ENCODE results near the gene KCNH1.
"Not testable (repeated sequence)": the region's sequence is repeated elsewhere in the genome, so short reads cannot be mapped to it uniquely, and the experiment has no call there.

KCNH1 gene

DNA sequence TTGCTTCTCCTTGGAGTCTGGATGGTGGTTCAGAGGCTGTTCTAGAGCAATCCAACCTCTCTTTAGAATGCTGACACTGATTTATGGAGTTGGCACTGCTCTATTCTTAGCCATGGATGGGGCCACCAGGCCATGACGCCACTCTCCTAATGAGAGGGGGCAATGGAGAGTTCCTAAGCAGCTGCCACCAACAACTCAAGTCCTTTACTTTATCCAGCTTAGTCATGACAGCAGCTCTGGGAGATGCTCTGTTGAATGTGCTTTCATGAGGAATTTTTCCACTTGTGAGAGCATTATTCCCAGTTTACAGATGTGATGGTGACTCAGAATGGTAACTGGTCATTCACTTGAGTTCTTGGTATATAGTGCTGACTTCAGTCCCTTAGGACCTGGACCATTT is 438.9 kb downstream of the KCNH1 start:
- DNase-seq (ENCODE audit: extremely low read depth in 1 of 2, low read depth in 1 of 2), result no peak

DNA sequence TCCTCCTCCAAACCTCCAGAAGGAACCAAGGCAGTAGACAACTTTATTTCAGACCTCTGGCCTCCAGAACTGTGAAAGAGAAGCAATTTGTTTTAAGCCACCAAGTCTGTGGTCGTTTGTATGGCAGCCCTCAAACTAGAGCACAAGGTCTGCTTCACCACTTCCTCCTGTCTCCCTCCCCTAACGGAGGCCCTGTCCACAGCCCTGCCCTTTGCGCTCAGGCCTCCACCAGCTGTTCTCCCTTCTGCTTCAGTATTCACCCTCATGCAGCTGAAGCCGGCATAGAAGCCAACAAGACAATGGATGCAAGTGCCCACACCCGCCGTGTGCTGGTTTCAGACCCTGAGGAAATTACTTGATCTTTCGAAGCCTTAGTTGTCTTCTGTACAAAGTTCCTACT is 441.2 kb downstream of the KCNH1 start:
- no peak for DNase-seq (ENCODE audit: extremely low read depth in 1 of 2, low read depth in 1 of 2)

DNA sequence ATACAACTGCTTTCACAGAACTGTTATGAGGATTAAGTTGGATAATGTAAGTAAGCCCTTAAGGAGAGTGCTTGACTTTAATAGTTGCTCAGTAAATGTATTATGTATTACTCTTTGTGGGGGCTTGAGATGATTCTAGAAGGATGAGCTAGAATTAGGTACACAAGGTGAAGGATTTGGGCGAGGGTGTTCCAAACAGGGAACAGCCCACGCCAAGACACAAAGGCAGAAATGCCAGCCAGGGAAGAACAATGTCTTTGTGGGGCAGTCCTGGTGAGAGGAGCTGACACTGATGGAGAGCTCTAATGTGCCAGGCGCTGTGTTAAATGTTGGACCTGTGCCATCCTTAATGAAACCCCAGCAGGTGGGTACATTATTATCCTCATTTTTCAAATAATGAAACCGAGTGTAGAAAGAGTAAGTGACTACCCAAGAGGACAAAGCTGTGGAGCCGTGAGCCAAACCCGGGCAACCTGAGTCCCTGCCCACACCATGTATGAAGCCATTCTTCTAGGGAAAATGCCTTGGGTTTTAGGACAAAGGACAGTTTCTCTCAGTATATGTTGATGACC is 442.8 kb downstream of the KCNH1 start:
- DNase-seq (ENCODE audit: extremely low read depth in 1 of 2, low read depth in 1 of 2), result no peak

DNA sequence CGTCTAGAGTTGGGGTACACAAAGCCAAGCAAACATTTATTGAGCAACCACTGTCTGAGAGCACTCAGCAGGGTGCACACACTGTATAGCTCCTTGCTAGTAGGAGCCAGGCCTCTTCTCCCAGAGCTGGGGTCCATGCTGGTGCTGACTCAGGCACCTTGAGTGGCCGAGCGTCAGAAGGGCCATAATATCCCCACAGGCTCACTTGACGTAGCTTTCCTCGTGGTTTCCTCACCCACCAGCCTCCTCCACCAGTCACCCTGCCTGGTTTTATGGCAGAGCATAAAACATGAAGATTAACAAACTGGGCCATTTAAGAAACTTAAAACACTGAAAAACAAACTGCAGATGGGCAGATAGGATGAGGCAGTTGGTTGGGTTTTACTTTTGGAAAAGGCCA is 443.7 kb downstream of the KCNH1 start:
- no peak for DNase-seq (ENCODE audit: extremely low read depth in 1 of 2, low read depth in 1 of 2)

DNA sequence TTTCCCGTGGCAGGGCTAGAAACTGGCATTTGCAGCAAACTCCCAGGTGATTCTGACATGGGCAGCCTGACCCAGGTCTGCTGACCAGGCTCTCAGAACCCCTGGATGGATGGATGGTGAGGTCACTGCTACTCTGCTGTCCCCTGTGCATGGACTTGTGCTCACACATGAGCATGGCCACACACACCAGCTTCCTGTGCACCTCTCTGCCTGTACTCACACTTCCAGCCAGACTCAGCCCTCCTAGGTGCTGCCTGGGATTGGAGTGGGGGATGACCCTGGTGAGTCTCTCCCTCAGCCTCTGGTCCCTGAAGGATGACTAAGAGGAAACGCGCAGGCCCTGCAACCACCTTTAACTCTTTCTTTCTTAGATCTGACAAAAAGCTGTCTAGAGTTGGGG is 444.1 kb downstream of the KCNH1 start:
- no peak for DNase-seq (ENCODE audit: extremely low read depth in 1 of 2, low read depth in 1 of 2)

DNA sequence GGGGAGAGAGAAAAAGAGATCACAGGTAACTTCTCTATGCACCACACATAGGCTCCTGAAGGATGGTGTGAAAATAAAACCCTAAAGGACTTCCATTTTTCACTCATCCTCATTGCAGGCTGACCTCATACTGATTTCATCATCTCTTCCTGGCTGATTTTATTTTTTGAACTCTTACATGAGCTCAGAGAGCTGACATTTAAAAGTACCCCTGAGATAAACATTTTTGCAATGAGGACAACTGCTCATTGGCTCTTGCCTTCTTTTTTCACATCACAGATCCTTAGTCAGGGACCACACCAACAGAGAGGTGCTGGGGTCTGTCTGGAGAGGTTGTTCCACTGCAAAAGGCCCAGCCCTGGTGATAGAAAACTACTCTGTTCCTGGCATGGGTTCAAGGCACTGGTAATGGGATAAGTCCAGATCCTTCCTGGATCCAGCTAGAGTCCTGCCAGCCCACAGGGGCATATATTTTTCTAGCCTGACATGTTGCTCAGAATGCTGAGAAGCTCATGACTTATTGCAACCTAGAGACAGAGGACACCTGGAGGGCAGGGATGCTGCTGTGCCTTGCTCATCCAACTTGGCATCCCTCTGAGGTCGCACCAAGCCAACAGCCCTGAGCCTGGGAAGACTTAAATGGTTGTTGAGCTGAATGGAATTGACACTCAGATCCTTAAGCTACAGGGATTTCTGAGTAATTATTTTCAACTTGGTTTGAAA is 445.3 kb downstream of the KCNH1 start:
- no peak for DNase-seq (ENCODE audit: extremely low read depth in 1 of 2, low read depth in 1 of 2)

DNA sequence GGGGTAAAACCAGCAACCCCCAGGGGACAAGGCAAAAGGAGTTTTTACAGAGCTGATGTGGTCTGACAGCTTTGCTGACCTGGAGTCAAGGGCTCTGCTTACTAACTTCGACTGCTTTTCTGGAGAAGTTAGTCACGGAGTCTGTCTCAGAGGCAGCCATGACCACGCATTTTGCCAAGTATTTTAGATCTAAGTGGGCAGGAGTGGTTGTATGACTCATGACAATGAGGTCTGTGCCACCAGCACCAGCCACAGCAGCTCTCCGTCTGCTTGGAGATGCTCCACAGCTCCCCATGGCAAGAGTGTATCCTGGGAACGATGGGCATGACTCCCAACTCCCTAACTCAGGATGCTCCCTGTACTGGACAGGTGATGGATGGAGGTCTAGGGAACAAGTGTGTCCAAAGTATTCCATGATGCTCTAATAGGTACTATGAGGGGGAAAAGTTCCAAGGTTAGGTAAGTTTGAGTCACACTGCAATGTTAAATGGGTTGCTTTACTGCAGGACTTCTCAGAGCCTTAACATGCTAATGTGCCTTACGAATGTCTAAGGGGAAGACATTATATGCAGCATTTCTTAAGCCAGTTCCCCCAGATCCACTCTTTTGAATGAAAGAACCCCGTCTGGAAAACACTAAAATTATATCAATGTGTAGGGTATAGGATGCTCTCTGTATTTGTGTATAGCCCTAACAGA is 446.2 kb downstream of the KCNH1 start:
- no peak for DNase-seq (ENCODE audit: extremely low read depth in 1 of 2, low read depth in 1 of 2)

DNA sequence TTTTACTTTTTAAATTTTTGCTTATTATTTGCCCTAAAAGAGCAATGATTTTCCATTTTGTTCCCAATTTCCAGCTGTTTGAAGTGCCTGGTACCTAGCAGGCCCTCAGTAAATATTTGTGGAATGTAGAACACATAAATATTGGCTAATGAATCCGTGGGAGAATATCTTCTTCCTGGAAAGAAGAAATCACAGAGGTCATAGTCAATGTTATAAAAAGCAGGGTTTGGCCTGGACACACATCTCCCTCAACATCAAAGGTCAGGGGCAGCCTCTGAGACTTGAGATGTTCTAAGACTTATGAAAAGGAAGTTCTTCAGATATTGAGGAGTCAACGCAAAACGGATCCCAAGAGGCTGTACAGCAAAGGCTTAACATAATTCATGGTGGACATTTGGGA is 447.1 kb downstream of the KCNH1 start:
- no peak for DNase-seq (ENCODE audit: extremely low read depth in 1 of 2, low read depth in 1 of 2)

DNA sequence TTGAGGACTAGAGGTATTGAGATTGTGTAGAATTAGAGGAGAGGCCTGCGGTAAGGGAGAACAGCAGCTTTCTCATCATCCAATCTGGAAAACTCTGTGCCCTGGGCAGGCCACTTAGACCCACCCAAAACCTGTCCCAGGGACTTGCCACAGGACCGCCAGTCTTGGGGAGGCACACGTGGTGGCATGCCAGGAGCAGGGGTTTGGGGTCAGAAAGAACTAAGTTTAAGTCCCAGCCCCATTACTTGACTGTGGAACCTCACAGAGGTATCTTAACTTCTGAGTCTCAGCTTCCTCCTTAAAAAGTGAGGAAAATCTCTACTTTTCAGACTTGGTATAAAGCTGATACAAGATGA is 448.7 kb downstream of the KCNH1 start:
- DNase-seq (ENCODE audit: extremely low read depth in 1 of 2, low read depth in 1 of 2), result no peak

DNA sequence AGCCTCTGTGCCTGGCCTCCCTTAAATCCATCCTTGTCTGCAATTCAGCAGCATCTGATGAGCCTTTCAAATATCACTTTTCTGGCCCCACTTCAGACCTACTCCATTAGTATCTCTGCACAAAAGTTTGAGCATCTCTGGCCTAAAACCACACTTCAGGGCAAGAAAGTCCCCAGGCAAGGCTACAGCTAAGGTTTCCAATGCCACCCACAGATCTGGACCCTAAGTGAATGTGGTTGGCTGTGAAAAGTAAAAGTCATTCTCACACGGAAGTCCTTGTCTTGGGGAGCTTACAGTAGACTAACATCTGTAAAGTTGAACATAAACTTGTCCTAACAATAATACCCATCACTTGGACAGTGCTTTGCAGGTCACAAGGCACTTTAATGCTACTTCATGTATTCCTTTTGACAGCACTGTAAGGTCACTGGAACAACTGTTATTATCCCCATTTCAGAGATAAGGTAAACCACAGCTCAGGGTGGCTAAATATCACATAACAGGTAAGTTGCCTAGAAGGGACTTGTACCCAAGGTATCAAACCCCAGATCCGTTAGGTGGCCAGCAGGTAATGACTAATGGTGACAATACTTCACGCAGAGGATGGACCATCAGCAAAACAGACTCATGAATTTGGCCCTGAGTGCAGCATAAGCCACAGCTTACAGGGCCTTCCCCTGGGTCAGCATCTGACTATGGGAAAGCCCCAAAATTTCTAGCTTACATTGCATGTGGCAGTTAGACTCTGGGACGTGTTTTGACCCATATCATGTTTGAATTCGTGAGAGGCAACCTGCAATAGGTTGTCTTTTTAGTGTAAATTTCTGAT is 449.3 kb downstream of the KCNH1 start:
- DNase-seq (ENCODE audit: extremely low read depth in 1 of 2, low read depth in 1 of 2), result no peak

DNA sequence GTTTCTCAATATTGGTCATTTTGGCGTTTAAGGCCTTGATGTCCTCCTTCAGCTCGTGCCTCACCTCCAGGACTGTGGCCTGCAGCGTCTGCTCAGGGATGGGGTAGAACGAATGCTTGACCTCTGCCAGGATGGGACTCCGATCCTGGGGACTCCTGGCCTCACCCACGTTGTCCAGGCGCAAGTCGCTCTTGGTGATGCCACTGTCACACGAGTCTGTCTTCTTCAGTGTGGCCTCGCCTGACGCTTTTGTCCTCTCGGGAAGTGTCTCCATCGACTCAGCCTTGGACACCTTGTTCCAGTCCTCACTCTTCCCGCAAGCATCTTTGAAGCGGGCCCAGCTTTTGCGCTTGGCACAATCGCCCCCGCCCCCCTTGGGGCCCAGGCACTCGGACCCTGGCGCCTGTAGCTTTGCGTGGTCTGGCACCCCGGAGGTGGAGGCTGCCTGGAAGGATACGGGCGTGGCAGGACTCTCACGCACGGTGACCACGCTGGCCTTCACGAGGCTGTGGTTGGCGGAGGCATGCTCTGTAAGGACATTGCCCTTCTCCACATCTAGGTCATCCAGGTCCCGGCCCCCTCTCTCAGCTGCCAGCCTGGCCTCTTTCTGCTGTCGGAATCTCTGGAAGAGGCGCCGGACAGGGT is 450.4 kb downstream of the KCNH1 start:
- no peak for DNase-seq (ENCODE audit: extremely low read depth in 1 of 2, low read depth in 1 of 2)

DNA sequence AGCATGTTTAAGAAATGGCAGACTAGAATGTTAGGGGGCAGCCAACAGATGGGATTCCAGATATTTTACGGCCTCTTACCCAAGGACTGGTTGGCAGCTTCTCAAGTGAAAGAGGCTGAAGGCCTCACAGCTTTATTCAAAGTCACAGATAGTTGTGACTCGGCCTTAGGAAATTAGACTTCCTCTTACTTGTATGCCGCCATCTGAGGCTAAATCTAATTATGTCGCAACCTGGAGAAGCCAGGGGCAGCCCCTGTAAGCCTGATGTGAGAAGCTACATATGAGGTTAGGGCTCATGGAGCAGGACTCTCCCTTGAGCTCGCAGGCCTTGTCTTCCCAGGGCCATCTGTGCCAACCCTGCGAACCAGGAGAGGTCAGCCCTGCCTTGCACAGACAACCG is 452.8 kb downstream of the KCNH1 start:
- DNase-seq (ENCODE audit: extremely low read depth in 1 of 2, low read depth in 1 of 2), result no peak

DNA sequence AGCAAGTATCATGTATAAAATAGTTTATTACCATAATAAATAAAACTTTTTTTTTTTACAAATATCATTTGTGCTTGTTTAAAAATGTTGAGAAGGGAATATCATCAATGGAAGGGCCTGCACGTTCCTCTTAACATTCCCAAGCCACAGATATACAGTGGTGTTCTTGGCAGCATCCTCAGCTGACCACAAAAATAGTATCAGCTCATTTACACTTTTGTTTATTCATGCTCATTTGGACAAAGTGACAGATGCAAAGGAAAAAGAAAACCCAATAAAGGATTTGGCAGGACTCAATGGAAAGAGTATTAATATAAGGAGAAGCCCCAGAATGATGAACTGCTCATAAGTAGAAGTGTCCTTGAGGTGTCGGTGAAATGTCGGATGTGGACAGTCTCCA is 455.6 kb downstream of the KCNH1 start:
- DNase-seq (ENCODE audit: extremely low read depth in 1 of 2, low read depth in 1 of 2), result no peak

DNA sequence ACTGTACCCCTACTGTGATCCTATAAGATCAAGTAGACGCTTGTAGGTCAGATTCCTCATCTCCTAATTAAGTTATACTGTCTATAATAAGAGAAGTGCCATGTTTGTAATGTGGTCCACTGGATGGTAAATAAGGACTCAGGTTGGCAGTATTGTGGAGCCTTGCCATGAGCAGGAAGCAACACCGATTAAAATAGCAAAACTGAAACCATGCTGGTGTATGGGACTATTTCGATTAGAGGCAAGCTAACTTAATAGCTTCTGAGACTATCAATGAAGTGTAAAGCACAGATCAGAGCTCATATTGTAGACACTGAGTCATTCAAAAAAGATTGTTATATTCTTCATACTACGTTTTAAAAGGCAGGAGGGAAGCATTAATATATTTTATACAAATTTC is 456.4 kb downstream of the KCNH1 start:
- DNase-seq (ENCODE audit: extremely low read depth in 1 of 2, low read depth in 1 of 2), result no peak

DNA sequence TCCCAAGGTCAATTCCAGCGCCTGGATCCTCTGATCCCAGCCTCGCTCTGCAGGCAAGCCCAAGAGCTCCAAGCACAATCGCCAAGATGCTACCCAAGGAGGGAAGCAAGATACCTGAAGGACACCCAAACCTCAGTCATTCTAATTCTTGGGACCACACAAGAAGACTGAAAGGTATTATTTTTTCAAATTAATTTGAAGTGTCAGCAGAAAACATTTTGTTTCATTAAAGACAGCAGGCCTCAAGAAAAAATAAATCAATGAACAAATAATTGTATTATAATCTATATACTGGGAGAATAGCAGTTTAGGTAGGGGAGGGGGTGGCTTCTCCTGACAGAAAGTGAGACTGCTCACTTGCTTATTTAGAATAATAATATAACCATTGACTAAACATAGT is 457.4 kb downstream of the KCNH1 start:
- DNase-seq (ENCODE audit: extremely low read depth in 1 of 2, low read depth in 1 of 2), result no peak

DNA sequence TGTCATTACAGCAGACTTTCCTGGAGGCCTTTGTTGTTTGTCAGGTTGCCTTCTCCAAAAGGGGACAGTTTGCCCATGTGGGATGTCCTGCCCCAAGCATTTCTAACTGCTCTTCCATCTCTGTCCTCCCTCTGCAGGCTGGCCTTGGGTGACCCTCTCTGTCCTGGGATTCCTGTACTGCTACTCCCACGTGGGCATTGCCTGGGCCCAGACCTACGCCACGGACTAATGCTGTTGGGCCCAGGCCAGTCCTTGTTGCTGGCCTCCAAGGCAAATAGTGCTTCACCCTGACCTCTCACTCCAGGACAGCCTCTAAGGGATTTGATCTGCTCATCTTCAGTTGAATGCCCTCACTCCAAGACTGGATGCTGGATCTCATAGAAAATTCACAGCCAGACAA is 459.8 kb downstream of the KCNH1 start:
- DNase-seq (ENCODE audit: extremely low read depth in 1 of 2, low read depth in 1 of 2), result no peak

DNA sequence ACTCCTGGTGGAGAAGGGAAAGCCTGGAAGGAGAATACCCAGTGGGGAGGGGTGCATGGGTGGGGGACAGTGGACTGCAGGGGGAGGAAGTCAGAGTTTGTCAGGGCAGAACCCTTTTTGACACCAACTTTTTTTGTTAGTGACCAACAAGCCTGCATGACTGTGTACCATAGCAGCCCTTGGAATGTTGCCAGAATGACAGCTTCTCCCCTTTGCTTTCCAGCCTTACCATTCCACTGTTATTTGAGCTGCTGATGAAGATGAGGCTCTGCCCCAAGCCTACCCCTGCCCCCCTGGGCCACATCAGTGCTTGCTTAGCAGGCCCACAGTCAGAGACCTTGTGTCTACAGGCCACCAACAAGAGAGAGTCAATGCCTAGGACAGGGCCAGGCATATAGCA is 464.0 kb downstream of the KCNH1 start:
- no peak for DNase-seq (ENCODE audit: extremely low read depth in 1 of 2, low read depth in 1 of 2)

DNA sequence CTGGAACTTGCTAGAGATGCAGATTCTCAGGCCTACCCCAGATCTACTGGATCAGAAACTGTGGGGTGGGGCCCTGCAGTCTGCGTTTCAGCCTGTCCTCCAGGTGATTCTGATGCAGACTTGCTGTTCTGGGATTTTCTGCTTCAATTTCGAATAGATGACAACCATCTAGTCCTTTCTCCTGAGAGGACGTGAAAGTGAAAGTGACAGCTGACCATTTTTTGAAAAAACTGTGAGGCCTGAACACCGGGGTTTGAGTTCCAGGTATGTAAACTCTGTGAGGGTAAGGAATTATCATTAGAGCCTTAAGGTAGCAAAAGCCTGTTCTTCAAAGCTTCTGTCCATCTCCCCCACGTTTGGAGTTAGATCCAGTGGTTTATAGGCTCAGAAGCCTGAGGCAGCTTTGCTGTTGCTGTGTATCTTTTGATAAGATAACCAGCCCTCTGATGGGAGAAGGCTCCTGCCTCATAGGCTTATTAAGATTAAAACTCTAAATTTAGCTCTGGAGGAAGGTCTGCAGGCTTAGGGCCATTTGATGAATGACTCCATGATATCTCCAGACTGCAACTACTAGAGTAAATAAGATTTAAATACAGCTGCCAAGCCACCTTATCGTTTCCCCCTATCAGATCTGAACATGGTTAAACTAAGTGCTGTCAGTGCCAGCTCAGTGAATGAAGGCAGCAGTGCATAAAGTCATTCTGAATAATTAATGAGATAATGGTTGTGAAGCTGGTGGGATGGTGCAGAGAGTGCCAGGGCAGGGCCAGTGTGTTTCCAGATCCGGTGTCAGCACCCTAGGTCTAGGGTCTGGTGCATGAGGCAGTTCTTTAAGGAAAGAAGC is 470.0 kb downstream of the KCNH1 start:
- no peak for DNase-seq (ENCODE audit: extremely low read depth in 1 of 2, low read depth in 1 of 2)

DNA sequence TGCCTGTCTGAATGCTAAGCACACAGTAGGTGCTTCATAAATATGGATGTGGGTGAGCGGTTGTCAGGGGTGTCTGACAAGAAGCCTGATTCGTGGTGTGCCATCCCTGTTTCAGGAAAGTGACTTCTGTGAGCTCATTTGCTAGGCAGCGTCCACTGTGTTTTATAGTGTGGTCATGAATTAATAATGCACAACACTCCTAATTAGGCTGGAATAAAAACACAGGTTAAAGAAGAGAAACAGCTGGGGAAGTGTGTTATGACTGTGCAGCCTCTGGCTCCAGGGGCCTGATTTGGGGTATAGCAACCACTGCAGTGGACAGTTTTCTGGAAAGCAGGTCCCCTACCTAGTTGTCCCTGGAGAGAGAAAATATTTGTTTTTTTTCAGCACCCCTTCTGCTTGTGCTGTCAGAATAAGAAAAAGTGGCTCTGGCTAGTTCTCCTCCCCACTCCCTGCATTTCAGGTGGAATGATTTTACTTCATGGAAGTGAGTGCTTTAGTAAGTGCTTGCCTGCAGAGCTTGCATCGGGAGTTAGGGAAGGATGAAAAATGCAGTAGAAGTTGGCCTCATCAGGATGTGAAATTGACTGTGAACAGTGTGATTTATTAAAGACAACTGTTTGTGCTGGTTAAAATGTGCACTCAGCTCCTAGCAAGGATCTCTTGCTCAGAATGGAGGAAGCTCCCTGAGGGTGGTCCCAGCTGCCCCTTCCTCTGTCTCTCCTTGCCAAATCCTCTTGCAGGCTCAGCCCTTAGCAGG is 471.5 kb downstream of the KCNH1 start:
- DNase-seq (ENCODE audit: extremely low read depth in 1 of 2, low read depth in 1 of 2), result no peak

DNA sequence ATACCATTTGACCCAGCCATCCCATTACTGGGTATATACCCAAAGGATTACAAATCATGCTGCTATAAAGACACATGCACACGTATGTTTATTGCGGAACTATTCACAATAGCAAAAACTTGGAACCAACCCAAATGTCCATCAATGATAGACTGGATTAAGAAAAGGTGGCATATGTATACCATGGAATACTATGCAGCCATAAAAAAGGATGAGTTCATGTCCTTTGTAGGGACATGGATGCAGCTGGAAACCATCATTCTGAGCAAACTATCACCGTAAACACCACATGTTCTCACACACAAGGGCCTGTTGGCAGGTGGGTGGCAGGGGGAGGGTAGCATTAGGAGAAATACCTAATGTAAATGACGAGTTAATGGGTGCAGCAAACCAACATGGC is 472.4 kb downstream of the KCNH1 start:
- not testable (repeated sequence) for DNase-seq (ENCODE audit: extremely low read depth in 1 of 2, low read depth in 1 of 2)
